Activated naive CD4-positive, alpha-beta T cell treated with Interleukin-2 at 50 U/mL for 16 hours (primary cell): Measurements from ENCODE around the gene DCAF5.
"Not testable (repeated sequence)": the region's sequence is repeated elsewhere in the genome, so short reads cannot be mapped to it uniquely, and the experiment has no call there.

Experiments used
- DNase-seq: peaks from one replicate; pipeline ENCODE4 v3.0.0-alpha.2; 2020

The DCAF5 gene

DNA sequence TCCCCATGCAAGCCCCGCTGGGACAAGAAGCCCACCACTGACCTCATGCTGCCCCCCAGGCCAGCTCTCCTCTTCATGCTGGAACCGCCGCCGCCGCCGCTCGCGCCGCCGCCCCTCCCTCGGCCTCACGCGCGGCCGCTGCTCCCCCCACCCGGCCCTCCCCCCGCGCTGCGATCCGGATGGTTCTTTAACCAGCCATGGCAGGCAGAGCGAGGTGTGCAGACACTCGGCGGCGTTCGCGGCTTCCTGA, at the start of gene DCAF5:
Gene DCAF5 (minus strand): TSS at position 218 of the 250 bp plus-strand sequence. CDS start 141 bp downstream, at position 77.
- peak; percentile 93 for DNase-seq

DNA sequence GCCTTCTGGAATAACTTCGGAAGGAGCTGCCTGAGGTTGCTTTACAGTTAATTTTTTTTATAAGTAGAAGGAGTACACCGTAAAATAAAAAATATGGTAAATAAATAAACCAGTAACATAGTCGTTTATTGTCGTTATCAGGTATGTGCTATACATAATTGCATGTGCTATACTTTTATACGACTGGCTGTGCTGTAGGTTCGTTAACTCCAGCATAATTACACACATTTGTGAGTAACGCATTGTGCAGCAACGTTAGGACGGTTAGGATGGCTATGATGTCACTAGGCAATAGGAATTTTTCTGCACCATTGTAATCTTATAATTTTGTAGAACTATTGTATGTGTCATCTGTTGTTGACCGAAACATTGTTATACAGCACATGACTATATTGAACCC, 46.9 kb upstream of the DCAF5 start:
- DNase-seq, result no peak

DNA sequence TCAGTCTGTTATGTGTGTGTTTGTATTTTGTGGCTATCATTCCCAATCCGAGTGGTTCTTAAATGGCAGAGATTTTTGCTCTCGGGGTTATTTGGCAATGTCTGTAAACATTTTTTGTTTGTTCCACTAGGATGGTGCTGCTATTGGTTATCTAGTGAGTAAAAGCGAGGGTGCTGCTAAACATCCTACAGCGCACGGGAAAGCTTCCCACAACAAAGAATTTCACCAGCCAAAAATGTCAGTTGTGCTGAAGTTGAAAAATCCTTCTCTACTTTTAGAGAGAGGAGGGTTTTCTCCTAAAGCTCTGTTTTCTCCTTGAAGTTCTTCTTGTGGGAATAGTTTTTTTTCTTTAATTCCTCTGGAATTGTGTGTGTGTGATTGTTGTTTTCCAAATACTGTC, 40.8 kb upstream of the DCAF5 start:
- no peak for DNase-seq

DNA sequence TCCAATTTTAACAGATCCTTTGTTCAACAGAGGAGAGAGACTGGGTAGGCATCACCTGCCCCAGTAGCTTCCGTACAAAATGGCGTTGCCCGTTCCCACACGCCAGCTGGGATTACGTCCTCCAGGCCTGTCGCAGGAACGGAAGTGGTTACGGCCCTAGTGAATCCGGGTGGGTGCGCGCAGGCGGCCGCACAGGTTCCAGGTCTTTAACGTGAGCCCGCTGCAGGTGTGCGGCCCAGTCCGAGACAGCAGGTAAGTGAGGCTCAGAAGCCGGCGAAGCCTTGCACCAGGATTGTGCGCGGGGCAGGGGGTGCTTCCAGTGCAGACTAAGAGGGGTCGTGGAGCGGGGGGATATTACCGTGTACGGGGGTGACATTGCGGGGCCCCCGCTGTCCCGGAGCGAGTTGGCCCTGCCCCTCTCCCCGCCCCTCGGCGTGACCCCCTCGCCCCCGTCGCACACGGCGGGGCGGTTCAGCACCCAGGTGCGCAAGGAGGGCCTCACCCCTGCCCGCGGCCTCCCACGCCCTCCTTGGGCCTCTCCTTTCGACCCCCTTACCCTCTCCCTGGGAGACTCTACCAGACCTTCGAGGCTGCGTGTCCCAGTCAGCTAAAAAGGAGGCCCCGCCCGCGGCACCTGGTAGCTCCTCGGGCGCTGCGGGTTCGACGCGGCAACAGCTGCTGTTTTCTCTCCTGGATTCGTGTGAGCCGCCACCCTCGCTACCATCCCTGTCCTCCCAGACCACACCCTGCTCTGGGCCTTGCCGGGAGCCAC, 38.6 kb upstream of the DCAF5 start, which contains the start of gene EXD2:
Gene EXD2 (plus strand): TSS at position 159 of the 772 bp plus-strand sequence. CDS start 17,973 bp downstream, outside the sequence.
- DNase-seq, result peak; percentile 74

DNA sequence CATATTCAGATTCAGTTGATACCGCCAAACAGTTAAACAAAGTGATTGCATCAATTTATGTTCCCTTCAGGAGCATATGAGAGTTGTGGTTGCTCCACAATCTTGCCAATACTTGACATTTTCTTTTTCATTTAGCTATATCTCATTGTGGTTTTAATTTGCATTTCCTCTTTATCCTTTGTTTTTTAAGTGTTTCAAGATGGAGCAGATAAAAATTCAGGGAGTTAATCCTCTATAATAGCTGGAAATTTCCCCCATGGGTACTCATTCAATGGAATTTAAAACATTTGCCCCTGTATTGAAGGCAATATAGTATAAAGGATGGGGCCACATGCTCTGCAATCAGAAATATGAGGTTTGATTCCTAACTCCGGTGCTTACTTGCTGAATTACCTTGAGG, 37.3 kb upstream of the DCAF5 start:
- no peak for DNase-seq

DNA sequence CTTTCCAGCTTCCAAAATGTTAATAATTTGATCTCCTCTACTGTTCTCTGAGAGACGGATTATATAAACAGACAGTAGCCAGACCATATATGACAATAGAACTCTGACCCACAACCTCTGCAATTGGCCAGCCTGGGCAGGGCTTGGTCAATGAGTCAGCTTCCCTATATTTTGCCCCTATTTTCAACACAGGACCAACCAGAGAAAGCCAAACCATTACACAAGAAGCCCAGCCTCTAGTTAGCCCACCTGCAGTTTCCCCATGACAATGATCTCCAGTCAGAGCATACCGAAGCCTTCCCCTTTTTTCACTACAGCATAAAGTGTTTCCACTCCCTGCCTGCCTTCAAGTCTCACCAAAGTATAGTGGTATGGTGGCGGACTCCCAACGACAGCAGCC, 30.8 kb upstream of the DCAF5 start:
- no peak for DNase-seq

GRCh38 chr14:69182580-69182979, 29.7 kb upstream of the DCAF5 start:
- DNase-seq, result not testable (repeated sequence)

DNA sequence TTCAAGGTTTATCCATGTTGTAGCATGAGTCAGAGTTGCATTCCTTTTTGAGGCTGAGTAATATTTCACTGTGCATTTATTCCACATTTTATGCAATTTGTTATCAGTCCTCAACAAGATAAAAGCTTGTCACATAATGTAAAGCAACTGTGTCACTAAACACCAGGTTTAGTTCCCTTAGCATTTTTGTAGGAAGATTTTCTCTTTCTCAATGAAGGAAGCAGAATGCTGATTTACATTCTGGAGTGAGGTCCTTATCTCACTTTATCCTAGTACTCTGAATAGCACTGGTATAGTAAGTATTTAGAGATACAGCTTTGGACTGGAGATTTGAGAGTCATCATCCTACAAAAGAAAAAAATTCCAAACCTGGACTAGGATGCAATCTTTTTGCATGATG, 28.6 kb upstream of the DCAF5 start:
- DNase-seq, result no peak

DNA sequence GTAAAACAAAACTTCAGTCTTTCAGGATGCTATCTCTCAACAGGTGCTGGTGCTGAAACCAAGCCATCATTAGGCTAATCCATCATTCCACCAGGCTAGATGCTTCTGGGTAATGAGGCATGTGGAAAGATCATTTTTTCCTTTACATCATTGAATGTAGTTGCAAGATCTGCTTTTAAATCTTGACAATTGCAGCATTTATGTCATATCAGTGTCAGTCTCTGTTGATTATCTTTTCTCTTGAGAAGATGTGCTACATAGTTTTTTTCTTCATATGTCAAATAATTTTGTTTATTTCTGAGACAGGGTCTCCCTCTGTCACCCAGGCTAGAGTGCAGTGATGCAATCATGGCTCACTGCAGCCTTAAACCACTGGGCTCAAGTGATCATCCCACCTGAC, 22.2 kb upstream of the DCAF5 start:
- no peak for DNase-seq

DNA sequence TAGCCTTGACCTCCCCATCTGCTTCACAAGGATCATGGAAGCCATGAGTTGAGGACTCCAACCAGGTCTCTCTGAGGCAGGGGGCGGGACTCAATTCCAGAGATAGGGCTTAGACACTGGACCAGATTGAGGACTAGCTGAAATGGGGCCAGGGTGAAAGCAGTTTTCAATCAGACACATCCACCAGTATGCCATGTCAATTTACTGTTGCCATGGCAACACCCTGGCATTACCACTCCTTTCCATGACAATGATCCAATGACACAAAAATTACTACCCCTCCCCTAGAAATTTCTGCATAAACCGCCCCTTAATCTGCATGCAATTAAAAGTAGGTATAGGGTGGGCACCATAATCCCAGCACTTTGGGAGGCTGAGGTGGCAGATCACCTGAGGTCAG, 18.6 kb upstream of the DCAF5 start:
- no peak for DNase-seq

- no peak for DNase-seq
These were observed 17.9 kb upstream of the DCAF5 start for GRCh38 chr14:69170839-69171238.

- not testable (repeated sequence) for DNase-seq
These were observed 12.9 kb upstream of the DCAF5 start for GRCh38 chr14:69165787-69166186.

GRCh38 chr14:69161590-69161989, 8.7 kb upstream of the DCAF5 start:
- DNase-seq, result no peak

GRCh38 chr14:69156224-69156623, 3.3 kb upstream of the DCAF5 start:
- no peak for DNase-seq

DNA sequence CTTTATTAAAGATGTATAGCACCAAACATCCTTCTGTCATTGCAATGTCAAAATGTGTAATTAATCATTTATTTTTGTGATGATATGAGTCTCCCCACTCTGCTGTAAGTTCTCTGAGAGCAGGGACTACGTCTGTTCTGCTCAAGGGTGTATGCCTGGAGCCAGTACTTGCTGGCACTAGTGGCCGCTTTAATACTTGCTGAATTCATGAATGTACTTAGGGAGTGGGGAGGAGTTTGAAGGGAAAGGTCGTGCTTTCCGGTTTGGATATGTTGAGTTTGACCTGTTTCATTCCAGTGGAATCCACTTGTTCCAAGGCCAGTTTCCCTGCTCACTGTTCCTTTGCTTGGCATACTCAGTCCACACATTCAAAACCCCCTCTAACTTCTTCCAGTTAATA, 1.9 kb upstream of the DCAF5 start:
- DNase-seq, result no peak

GRCh38 chr14:69153873-69154270, 953 bp upstream of the DCAF5 start:
- DNase-seq, result no peak

- DNase-seq, result no peak
These were observed 393 bp upstream of the DCAF5 start for GRCh38 chr14:69153152-69153872.

- no peak for DNase-seq
These were observed 578 bp downstream of the DCAF5 start for GRCh38 chr14:69152181-69152901.

DNA sequence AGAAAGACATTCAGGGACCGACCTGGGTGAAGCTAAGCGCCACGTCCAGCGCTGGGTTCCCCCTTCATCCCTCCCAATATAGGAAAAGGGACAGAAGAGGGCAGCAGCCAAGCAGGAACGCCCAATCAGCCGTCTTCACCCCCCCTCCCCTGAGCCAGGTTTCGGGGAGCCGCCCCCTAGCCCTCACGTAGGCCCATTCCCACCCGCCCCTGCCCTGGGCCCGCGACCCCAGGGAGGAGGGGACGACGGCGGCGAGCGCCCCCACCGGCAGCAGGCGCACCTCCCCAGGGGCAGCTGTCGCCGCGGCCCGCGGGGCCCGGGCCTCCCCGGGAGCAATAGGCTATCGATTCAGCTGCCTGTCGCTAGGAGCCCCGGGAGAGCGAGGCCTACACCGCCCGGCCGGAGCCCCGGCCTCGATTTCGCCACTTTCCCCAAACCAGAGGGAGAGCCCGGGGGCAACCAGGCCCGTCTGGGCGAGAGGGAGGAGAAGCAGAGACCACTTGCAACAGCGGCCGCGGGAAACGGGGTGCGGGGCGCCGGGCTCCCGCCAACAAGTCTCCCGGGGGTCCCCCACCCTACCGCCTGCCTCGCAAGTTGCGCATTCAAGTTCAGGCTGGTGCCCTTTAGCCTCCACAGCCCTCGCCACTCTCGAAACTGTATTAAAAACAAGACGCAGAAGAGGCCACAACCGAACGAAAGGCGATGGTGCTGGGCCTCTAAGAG, 1.3 kb downstream of the DCAF5 start:
- DNase-seq, result peak; percentile 80

DNA sequence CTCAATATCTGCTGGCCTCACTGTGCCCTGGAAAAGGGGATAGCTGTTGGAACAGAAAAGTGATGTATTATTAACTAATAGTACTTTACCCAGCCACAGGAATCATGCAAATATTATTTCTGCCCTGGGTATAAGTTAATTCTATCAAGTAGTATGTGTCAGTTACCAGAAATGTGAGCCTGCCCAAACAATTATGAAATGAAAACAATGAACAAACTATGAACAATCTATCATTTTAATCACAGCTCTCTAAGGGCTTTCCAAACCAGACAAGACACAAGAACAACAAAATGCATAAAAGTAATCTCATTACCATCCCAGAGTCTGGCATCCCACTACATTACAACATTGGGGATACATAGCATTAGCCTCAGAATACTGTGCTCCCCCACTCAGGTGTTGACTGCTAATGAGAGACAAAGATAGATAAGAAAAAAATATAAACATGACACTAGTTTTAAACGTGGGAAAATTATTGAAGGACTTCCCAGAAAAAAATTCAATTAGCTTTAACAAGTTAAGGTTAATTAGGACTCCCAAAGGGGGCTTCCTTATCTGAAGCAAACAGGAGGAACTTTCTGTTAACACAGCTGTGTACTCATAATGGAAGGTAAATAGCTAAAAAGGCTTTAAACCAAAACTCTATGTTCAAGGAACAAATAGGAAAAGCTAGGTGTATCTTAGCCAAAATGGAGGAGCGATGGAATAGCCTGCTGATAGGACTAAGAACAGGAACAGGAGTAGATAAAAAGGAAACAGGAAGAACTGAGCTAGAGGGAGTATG, 3.3 kb downstream of the DCAF5 start:
- DNase-seq, result no peak

DNA sequence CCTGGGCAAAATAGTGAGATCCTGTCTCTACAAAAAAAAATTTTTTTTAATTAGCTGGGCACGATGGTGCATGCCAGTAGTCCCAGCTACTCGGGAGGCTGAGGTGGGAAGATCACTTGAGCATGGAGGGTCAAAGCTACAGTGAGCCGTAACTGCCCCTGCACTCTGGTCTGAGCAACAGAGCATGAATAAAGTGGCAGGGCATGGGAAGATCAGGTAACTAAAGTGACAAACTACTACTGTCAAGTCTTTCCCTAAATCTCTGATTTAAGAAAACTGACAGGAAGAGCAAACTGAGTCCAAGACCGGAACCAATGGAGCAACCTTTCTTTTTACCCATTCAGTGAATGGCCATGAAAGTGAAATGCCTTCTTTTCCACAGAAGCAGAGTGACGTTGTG, 10.8 kb downstream of the DCAF5 start:
- no peak for DNase-seq

DNA sequence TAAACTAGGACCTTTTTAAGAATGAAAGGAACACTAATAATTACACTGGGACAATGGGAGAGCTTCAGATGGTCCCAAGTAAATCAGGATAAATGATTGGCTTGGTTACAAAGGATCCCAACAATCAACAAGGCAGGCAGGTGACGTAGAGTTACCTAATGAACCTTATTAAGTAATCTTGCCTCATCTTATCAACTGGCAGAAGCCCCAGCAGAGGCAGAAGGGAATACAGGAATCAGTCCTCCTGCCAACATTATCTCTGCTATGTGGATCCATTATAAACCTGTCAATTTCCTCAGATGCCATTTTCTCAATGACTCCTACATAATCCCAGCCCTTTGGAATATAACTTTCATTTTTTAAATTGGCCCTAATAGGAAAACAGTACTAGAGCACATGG, 11.4 kb downstream of the DCAF5 start:
- no peak for DNase-seq
